ENCODE results near the gene SCTR.

SCTR gene

DNA sequence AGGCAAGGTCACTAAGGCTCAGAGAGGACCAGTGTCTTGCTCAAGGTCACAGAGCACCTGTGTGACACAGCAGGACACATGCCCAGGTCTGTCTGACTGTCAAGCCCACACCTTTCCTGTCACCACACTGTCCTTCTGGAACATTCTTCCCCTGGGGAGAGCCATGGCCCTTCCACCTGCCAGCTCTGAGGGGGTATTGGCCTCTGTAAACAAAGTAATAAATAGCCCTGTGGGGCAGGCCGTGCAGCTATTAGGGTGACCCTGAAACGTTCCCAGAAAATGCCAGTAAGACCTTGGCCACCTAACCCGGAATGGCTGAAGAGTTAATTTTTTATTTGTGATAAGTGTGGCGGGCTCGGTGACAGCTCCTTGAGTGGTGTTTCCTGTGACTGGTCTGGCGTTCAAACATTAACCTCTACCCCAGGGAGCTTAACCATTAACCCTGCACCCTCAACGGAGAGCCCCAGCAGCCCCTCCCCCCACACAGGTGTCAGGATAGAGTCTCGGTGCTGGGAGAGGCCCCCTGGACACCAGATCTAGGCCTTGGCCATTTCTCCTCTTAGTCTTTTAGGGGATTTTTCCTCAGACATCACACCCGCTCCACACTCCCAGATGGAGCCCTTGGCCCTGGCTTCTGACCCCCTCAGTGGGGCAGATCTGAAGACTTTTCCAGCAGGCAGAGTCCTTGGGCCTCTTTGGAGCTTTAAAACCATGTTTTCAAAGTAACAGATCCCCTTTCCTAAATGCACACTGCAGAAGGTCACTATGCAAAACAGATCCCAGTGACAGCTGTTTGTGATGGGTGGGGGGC lies 36.6 kb downstream of the SCTR start:
- Mint-ChIP-seq H3K4me3 (no peak overlapping the region), H3K27ac (no peak overlapping the region), H3K36me3 (no peaks in the 10 kb centered on the region), H3K4me1 (no peaks in the 10 kb centered on the region), H3K9me3 (no peaks in the 10 kb centered on the region), H3K27me3 (peaks cover 4% of the 10 kb centered on the region)
- CTCF ChIA-PET: no interaction called here
- DNase-seq: no peak

DNA sequence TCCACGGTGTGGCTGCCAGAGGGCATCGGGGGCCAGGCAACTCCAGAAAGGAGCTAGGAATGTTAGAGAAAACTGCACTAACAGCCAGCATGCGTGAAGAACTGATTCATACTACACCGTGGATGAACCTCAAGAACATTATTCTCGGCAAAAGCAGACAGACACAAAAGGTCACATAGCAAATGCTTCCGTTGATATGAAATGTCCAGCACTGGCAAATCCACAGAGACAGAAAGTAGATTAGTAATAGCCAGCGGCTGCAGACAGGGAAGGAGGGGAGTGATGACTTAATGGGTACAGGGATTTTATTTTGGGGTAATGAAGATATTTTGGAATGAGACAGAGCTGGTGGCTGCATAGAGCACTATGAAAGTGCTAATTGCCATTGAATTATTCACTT lies 37.4 kb downstream of the SCTR start:
- no peaks in the 10 kb centered on the region for H3K36me3 Mint-ChIP-seq
- no peaks in the 10 kb centered on the region for H3K9me3 Mint-ChIP-seq
- no peak for DNase-seq
- H3K27me3 Mint-ChIP-seq: peaks cover 4% of the 10 kb centered on the region
- CTCF ChIA-PET: interaction anchor here (2.0 kb wide), 1 partner anchor 10 kb away, joined by 10 read pairs; no protein-coding TSS in a partner anchor
- no peak overlapping the region for H3K4me3 Mint-ChIP-seq
- H3K27ac Mint-ChIP-seq: no peak overlapping the region
- no peaks in the 10 kb centered on the region for H3K4me1 Mint-ChIP-seq

DNA sequence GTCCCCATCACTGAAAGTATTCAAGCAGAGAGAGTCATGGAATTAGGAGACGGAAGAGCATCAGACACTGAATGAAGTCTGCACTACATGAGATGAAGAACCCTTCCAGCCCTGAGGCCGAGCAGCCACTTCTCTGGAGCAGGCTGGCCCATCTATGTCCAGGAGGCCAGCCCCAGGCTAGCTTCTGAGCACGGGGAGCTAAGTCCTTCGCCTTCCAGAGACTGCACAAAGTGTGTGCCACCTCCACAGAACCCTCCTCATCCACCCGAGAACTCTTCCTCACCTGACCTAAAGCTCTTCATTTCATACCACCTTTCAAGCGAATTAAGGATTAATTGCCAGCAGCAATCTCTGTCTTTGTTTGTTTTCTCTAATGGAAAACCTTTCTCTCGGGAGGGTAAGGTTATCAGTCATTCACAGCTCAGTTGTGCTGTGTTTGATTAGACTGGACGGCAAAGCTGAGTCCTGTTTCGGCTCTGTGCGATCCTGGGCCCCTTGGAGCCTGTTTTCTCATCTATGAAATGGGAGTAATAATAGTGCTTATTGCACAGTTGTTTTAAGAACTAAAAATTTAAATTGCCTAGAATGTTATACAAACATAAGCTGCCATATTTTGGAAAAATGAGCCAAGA lies 38.0 kb downstream of the SCTR start:
- CTCF ChIA-PET: interaction anchor here (2.0 kb wide), 1 partner anchor 10 kb away, joined by 10 read pairs; no protein-coding TSS in a partner anchor
- Mint-ChIP-seq H3K27ac (no peak overlapping the region), H3K4me3 (no peak overlapping the region), H3K36me3 (no peaks in the 10 kb centered on the region), H3K9me3 (no peaks in the 10 kb centered on the region), H3K4me1 (no peaks in the 10 kb centered on the region), H3K27me3 (peaks cover 4% of the 10 kb centered on the region)
- DNase-seq: no peak

DNA sequence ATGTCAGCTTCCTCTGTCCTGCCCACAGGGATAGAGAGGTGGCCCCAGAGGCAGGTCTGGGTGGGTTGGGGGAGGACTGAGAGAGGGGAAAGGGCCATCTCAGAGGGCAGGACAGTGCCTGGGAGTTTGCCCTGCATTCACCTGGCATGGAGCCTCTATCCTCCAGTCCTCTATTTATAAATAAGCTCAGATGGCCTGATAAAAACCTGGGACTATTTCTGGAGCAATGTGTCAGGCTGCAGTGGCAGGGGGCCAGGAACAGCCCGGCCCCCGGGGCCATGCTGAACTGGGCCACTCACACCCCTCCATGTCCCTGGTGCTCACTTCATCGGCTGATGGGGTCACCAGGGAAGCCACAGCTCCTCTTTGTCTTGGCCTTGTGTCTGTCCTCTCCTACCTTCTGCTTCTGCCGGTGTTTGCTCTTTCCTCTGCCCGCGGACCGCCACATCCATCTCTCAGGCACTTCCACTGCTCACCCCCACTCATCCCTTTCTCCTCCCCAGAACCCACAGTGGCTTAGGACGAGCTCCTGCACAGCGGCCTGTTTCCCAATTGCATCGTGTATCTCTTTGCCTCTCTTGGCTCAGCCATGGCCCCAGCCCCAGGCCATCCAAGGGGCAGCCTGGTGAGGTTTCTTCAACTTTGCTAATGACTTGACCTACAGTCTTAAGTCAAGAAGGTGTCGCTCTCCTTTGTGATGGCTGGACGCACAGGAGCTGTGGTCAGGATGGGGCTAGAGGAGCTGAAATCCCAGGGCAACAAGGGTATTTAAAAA lies 38.8 kb downstream of the SCTR start:
- CTCF ChIA-PET: interaction anchor here (2.0 kb wide), 1 partner anchor 9 kb away, joined by 10 read pairs; no protein-coding TSS in a partner anchor
- Mint-ChIP-seq H3K27ac (no peak overlapping the region), H3K4me1 (no peaks in the 10 kb centered on the region)

DNA sequence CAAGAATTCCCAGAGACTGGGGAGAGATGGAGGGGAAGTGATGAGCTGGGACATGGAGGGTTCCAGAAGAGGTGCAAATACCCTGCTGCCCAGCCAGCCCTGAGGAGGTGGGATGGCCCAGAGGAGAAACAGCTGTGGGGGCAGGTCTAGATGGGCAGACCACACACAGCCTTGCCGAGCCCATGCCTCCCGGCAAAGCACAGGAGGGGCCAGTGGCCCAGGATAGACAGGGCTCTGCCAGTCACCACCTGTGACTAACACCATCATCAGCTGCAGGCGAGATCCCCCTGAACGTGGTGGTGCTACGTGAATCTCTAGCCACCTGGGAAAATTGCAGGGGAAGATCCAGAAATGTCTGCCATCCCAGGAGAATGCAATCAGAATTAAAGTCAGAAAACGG lies 39.4 kb downstream of the SCTR start:
- Mint-ChIP-seq H3K27ac (no peak overlapping the region), H3K36me3 (no peaks in the 10 kb centered on the region), H3K9me3 (no peaks in the 10 kb centered on the region), H3K4me1 (no peaks in the 10 kb centered on the region), H3K27me3 (peaks cover 4% of the 10 kb centered on the region), H3K4me3 (no peak overlapping the region)
- CTCF ChIA-PET: interaction anchor here (2.0 kb wide), 1 partner anchor 8 kb away, joined by 10 read pairs; no protein-coding TSS in a partner anchor
- DNase-seq: no peak

More for the DNA sequence above, 38.8 kb downstream of the SCTR start:
- Mint-ChIP-seq H3K27me3 (peaks cover 4% of the 10 kb centered on the region), H3K9me3 (no peaks in the 10 kb centered on the region), H3K4me3 (no peak overlapping the region), H3K36me3 (no peaks in the 10 kb centered on the region)
- DNase-seq: no peak

DNA sequence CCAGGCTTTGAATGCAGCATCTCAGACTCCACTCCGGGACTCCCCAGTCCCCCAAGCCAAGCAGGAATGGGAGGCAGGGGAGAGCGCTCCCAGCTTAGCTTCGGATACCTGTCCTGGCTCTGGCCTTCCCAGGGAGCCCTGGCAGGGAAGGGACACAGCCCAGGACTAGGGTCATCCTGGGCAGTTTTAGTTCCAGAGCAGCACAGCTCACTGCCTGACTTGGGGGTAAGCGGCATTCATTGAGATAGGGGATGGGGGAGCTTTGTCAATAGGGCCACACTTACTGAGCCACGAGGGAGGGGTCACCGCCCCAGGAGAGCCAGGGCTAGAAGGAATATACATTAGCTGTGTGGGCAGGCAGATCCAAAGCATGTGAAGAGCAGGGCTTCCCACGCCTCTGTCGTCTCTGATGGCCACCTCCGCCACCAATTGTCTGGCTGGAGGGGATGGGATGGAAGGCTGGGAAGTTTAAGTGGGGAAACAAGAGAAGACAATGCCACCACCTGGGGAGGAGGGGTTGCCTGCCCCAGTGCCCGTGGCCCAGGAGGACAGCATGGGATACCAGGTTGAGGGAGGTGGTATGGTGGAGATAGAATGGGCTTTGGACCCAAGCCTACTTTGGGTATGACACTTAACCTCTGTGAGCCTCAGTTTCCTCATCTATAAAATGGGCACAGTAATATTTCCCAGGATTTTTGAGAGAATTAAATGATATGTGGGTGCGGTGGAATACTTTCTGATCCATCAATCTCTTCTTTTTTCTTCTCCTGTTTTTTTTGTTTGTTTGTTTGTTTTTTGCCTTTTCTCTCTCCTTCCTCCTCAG lies 40.2 kb downstream of the SCTR start:
- Mint-ChIP-seq H3K4me3 (no peak overlapping the region), H3K4me1 (no peaks in the 10 kb centered on the region), H3K27ac (no peak overlapping the region), H3K36me3 (no peaks in the 10 kb centered on the region), H3K27me3 (peaks cover 4% of the 10 kb centered on the region), H3K9me3 (no peaks in the 10 kb centered on the region)
- no peak for DNase-seq
- CTCF ChIA-PET: no interaction called here

DNA sequence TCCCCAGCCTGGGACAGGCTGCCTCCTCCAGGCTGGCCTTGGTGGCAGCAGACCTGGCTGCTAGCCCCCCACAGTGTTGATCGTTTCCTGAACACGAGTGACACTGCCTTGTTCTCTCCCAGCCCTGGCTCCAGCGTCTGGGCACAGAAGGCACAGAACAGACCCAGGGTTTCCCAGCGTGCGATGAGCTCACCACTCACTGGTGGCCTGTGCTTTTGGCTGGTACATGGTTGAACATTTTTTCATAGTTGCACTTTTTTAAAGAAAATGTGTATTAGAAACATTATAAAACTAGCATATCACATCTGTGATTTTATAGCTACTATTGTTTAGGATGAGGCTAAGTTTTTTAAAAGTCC lies 40.9 kb downstream of the SCTR start:
- CTCF ChIA-PET: no interaction called here
- Mint-ChIP-seq H3K4me1 (no peaks in the 10 kb centered on the region), H3K27me3 (peaks cover 4% of the 10 kb centered on the region), H3K27ac (no peak overlapping the region), H3K4me3 (no peak overlapping the region), H3K9me3 (no peaks in the 10 kb centered on the region), H3K36me3 (no peaks in the 10 kb centered on the region)
- DNase-seq: no peak

DNA sequence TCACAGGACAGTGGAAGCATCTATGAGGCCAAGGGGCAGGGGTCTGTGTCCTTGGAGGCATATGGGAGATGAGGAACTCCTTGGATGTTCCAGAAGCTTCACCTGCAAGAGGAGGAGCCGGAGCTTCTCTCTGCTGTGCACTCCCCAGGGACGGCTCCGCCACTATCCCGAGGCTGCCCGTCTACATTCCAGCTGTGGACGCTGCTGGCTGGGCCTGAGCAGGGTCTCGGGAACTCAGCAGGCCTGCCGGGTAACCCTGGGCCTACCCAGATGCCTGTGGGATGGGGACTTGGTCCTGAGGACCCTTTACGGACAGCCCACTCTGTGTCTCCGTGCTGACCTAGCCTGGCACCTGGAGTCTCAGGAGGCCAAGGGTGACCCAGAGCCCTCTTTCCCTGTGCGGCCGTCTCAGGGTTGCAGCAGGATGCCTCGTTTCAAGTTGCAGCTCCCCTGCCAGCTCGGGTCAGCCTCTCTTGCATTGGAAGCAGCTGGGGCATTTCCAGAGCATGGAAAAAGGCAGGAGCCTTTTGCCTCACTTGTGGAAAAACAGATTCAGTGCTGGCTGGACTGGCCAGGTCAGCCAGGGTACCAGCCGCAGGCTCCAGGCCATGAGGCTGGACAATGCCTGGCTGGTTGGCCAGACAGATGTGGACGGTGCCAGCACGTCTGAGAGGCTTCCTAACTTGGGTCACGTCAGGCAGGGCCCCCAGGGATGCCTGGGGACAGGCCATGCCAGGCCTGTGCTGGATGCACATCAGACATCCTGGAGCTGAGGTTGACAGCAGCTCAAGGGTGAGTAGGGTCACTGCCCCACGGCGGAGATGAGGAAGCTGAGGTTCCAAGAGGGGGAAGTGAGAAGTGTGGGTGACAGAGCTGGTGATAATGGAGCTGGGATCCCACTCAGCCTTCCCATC lies 41.5 kb downstream of the SCTR start:
- DNase-seq: no peak
- CTCF ChIA-PET: no interaction called here

DNA sequence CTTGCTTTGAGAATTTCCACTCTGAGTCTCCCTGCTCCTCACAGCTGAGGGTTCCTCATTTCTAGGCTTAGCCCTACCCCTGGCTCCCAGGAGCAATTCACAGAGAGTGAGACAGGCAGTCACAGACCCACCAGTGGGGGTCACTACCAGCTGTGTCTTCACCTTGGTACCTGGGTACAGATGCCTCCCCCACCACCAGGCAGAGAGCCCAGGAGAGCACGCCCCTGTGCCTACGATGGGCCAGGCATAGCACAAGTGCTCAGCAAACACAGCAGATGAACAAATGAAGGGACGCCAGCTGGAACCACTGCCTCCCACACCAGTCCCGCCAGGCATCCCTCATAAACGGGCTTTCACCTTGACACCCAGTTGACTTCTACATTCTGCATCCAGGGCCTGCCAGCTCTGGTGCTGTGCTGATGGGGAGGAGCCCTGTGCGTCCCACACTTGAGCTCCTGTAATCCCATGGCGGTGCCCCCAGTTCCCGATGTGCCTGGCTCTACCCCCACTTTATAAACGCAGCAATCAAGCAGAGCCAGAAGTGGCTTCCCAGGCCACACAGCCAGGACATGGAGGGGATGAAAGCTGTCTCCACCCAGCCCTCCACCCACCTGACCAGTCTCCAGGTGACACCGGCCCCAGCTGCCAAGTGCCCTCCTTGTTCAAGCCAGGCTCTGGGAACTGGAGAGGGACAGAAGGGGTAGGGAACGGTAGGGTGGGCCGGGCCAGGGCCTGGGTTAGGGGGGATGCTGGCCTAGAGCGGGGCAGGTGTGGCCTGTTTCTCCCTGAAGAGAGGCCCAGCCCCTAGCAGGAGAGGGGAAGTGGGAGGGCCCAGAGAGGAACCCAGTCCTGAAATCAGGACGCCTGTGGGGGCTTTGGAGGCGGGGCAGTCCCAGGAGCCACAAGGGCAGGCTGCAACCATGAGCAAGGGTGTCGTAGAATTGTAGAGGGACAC lies 42.5 kb downstream of the SCTR start:
- Mint-ChIP-seq H3K27ac (no peak overlapping the region), H3K36me3 (no peaks in the 10 kb centered on the region), H3K4me1 (no peaks in the 10 kb centered on the region), H3K4me3 (no peak overlapping the region), H3K27me3 (peaks cover 4% of the 10 kb centered on the region), H3K9me3 (no peaks in the 10 kb centered on the region)
- CTCF ChIA-PET: no interaction called here
- no peak for DNase-seq

More for the DNA sequence above, 41.5 kb downstream of the SCTR start:
- no peaks in the 10 kb centered on the region for H3K36me3 Mint-ChIP-seq
- H3K4me3 Mint-ChIP-seq: no peak overlapping the region
- H3K27ac Mint-ChIP-seq: no peak overlapping the region
- peaks cover 4% of the 10 kb centered on the region for H3K27me3 Mint-ChIP-seq
- H3K9me3 Mint-ChIP-seq: no peaks in the 10 kb centered on the region
- no peaks in the 10 kb centered on the region for H3K4me1 Mint-ChIP-seq

DNA sequence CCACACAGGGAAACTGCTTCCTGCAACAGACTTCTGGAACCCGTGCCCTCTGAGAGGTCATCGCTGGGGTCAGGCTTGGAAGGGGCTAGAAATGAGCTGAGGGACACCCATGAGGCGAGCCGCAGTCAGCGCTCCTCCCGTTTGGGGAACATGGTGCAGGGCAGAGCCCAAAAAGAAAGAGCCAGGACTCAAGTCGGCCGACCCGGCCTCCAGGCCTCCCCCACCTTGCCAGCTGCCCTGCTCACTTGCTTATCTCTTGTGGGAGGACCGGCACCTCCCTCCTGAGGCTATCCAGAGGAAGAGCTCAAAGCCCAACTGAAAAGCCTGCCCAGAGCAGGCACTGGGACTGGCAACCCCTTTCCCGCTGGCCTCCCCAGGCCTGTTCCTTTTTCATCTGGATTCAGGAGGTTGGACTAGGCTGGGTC lies 43.6 kb downstream of the SCTR start:
- H3K4me1 Mint-ChIP-seq: no peaks in the 10 kb centered on the region
- H3K36me3 Mint-ChIP-seq: no peaks in the 10 kb centered on the region
- H3K9me3 Mint-ChIP-seq: no peaks in the 10 kb centered on the region
- no peak for DNase-seq
- peaks cover 8% of the 10 kb centered on the region for H3K27me3 Mint-ChIP-seq
- H3K4me3 Mint-ChIP-seq: no peak overlapping the region
- CTCF ChIA-PET: no interaction called here
- no peak overlapping the region for H3K27ac Mint-ChIP-seq

DNA sequence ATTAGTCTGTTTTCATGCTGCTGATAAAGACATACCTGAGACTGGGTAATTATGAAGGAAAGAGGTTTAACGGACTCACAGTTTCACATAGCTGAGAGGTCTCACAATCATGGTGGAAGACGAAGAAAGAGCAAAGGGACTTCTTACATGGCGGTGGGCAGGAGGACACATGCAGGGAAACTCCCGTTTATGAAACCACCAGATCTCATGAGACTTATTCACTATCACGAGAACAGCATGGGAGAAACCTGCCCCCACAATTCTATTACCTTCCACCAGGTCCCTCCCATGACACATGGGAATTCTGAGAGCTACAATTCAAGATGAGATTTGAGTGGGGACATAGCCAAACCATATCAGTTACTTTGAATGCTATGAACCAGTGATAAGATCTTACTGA lies 44.1 kb downstream of the SCTR start:
- CTCF ChIA-PET: no interaction called here
- DNase-seq: no peak
- no peaks in the 10 kb centered on the region for H3K4me1 Mint-ChIP-seq
- H3K27ac Mint-ChIP-seq: no peak overlapping the region
- peaks cover 8% of the 10 kb centered on the region for H3K27me3 Mint-ChIP-seq
- no peaks in the 10 kb centered on the region for H3K9me3 Mint-ChIP-seq
- H3K4me3 Mint-ChIP-seq: no peak overlapping the region
- H3K36me3 Mint-ChIP-seq: no peaks in the 10 kb centered on the region

DNA sequence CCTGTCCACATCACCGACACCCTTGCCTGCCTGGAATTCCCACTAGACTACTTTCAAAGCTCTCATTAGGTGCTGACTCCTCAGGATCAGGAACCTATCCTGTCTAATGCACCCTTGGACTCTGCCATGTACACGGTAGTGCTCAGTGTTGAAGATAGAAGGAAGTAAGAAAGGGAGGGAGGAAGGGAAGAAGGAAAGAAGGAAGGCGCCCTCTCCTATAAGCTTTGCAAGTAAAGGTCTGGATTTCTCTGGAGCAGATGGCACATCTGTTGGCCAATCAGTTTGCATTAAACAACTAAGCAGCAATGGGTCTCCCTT lies 45.3 kb downstream of the SCTR start:
- DNase-seq: no peak
- H3K36me3 Mint-ChIP-seq: no peaks in the 10 kb centered on the region
- no peaks in the 10 kb centered on the region for H3K9me3 Mint-ChIP-seq
- CTCF ChIA-PET: interaction anchor here (4.0 kb wide), 1 partner anchor 69 kb away, joined by 38 read pairs; no protein-coding TSS in a partner anchor
- H3K27me3 Mint-ChIP-seq: peaks cover 4% of the 10 kb centered on the region
- H3K27ac Mint-ChIP-seq: no peak overlapping the region
- H3K4me3 Mint-ChIP-seq: no peak overlapping the region
- no peaks in the 10 kb centered on the region for H3K4me1 Mint-ChIP-seq
